Type B pancreatic cell (in vitro differentiated cells): ENCODE results near the gene KIF1B. TPM values are rescaled to one million over a fixed set of nuclear protein-coding genes. Genes with fewer than 3 reads are reported as not detected.

Source experiments
- DNase-seq: peaks from one replicate; pipeline ENCODE4 v3.0.0; 2021; ENCODE audit warnings: mixed read lengths; ENCODE audit not compliant: unreplicated experiment; ENCODE audit errors: extremely low spot score
- H3K27ac Mint-ChIP-seq: 2 replicates; pipeline ENCODE4 v1.8.0; 2021; ENCODE audit warnings: mild to moderate bottlenecking, mixed read lengths
- H3K27me3 Mint-ChIP-seq: 2 replicates; pipeline ENCODE4 v1.8.0; 2021; ENCODE audit warnings: mixed read lengths
- H3K36me3 Mint-ChIP-seq: 2 replicates; pipeline ENCODE4 v1.8.0; 2021; ENCODE audit warnings: mixed read lengths
- H3K4me1 Mint-ChIP-seq: one replicate; pipeline ENCODE4 v1.8.0; 2021; ENCODE audit warnings: mixed read lengths; ENCODE audit not compliant: unreplicated experiment
- H3K4me3 Mint-ChIP-seq: 2 replicates; pipeline ENCODE4 v1.8.0; 2021; ENCODE audit warnings: mild to moderate bottlenecking, mixed read lengths
- H3K9me3 Mint-ChIP-seq: 2 replicates; pipeline ENCODE4 v1.8.0; 2021; ENCODE audit warnings: mixed read lengths
- CTCF ChIP-seq: fragments of 200-600 bp; sonication (generic); conservative IDR thresholded peaks from 2 replicates; pipeline ENCODE4 v1.5.0; 2021; ENCODE audit warnings: antibody characterized with exemption, mild to moderate bottlenecking
- total RNA-seq: library from RNA; stranded (reverse); gene quantifications from 2 replicates; pipeline ENCODE4 v1.2.1, GENCODE V29; 2021; ENCODE audit warnings: low replicate concordance

KIF1B gene
- total RNA-seq, 1 donor from 2014 or later, result 64.3 TPM

DNA sequence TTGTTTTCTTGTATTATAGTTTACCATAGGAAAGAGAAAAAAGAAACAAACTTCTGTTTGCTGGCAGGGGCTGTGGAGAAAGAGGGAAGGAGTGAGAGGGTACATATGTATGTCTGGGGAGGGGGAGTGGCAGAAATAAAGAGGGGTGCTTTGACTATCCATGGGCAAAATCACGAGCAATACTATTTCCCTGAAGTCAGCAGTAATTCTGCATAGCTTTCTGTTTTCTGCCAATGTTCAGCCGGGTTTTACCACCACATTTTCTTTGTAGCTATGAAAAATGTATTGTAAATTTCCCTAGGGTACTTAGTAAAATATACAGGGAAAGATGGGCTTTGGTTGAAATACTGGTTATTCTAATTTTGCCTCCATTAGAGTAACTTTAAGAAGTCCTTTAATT lies 143.3 kb downstream of the KIF1B start:
- H3K4me3 Mint-ChIP-seq, result peak overlapping the region; percentile 73
- H3K4me1 Mint-ChIP-seq, result peaks cover 7% of the 10 kb centered on the region
- H3K36me3 Mint-ChIP-seq, result peaks cover 11% of the 10 kb centered on the region
- TF ChIP-seq CTCF, result no peak
- H3K9me3 Mint-ChIP-seq, result no peaks in the 10 kb centered on the region
- DNase-seq, result no peak
- H3K27ac Mint-ChIP-seq, result peak overlapping the region; percentile 93
- H3K27me3 Mint-ChIP-seq, result no peaks in the 10 kb centered on the region

DNA sequence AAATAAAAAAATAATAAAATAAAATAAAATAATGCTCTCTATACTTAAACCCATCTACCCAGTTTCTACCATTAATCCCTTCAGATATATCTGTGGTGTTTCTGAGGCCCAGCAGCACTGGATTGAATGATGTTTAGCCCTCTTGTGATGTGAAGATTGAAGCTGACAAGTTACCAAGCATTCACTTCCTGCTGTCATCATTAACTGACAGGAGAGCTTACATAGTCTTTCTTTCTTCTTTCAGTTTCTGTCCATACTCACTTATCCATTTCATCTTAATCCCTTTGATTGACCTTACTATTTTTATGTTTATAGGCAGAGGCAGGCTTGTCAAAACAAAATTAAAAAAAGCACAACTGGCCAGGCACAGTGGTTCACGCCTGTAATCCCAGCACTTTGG lies 149.7 kb downstream of the KIF1B start:
- no peaks in the 10 kb centered on the region for H3K9me3 Mint-ChIP-seq
- H3K4me3 Mint-ChIP-seq, result no peak overlapping the region
- no peaks in the 10 kb centered on the region for H3K27me3 Mint-ChIP-seq
- DNase-seq, result no peak
- no peak overlapping the region for H3K27ac Mint-ChIP-seq
- TF ChIP-seq CTCF, result no peak
- peaks cover 17% of the 10 kb centered on the region for H3K36me3 Mint-ChIP-seq
- no peaks in the 10 kb centered on the region for H3K4me1 Mint-ChIP-seq

- Mint-ChIP-seq H3K27ac (no peak overlapping the region), H3K4me1 (no peaks in the 10 kb centered on the region), H3K9me3 (no peaks in the 10 kb centered on the region), H3K27me3 (no peaks in the 10 kb centered on the region), H3K36me3 (peaks cover 22% of the 10 kb centered on the region), H3K4me3 (no peak overlapping the region)
- TF ChIP-seq CTCF, result no peak
- DNase-seq, result no peak
These were observed 151.1 kb downstream of the KIF1B start for GRCh38 chr1:10361515-10361914.

DNA sequence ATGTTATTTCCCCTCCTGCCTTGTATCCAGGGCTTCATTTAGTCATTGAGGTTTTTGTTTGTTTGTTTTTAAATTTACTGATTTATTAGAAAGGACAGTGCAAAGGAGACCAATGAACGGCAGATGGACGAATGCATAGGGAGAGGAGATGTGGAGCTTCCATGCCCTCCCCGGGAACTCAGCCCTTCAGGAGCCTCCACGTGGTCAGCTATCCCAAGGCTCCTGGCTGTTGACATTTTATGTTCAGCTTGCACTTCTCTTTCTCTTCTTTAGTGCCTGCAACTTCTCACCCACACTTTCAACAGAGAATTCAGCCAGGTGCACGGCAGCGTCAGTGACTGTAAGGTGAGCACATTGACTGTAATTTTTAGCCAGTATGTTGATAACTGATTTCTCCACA lies 157.8 kb downstream of the KIF1B start:
- DNase-seq, result no peak
- no peaks in the 10 kb centered on the region for H3K9me3 Mint-ChIP-seq
- H3K27ac Mint-ChIP-seq, result no peak overlapping the region
- no peaks in the 10 kb centered on the region for H3K4me1 Mint-ChIP-seq
- H3K4me3 Mint-ChIP-seq, result no peak overlapping the region
- H3K27me3 Mint-ChIP-seq, result no peaks in the 10 kb centered on the region
- no peak for TF ChIP-seq CTCF
- peaks cover 12% of the 10 kb centered on the region for H3K36me3 Mint-ChIP-seq

- no peaks in the 10 kb centered on the region for H3K9me3 Mint-ChIP-seq
These were observed 164.1 kb downstream of the KIF1B start for GRCh38 chr1:10374442-10374860.

More at GRCh38 chr1:10374442-10374860, 164.1 kb downstream of the KIF1B start:
- Mint-ChIP-seq H3K4me3 (no peak overlapping the region), H3K36me3 (peaks cover 19% of the 10 kb centered on the region), H3K27me3 (no peaks in the 10 kb centered on the region), H3K27ac (no peak overlapping the region), H3K4me1 (peaks cover 9% of the 10 kb centered on the region)
- TF ChIP-seq CTCF, result no peak
- DNase-seq, result no peak
